Osteoblast (primary cell): ENCODE data around the gene CGNL1. TPM values are rescaled to one million over a fixed set of nuclear protein-coding genes. Genes with fewer than 3 reads are reported as not detected.

Experiments
- DNase-seq: peaks from one replicate; pipeline ENCODE4 v3.0.0; 2011; ENCODE audit warnings: low spot score, mixed read lengths; ENCODE audit not compliant: insufficient read length; ENCODE audit errors: missing footprints
- H2AFZ ChIP-seq: 2 replicates; pipeline ENCODE4 v1.6.0; 2011; ENCODE audit warnings: mild to moderate bottlenecking, low read length
- H3K27ac ChIP-seq: 2 replicates; pipeline ENCODE4 v1.5.1; 2011; ENCODE audit warnings: mild to moderate bottlenecking, low read depth, low read length, moderate library complexity
- H3K27me3 ChIP-seq: 2 replicates; pipeline ENCODE4 v1.6.0; 2012; ENCODE audit warnings: mild to moderate bottlenecking, control low read depth, inconsistent platforms, low read length, moderate library complexity; ENCODE audit not compliant: insufficient read depth
- H3K36me3 ChIP-seq: 2 replicates; pipeline ENCODE4 v1.5.1; 2011; ENCODE audit warnings: mild to moderate bottlenecking, low read length, control low read depth, moderate library complexity; ENCODE audit not compliant: insufficient read depth
- H3K4me1 ChIP-seq: 2 replicates; pipeline ENCODE4 v1.5.1; 2011; ENCODE audit warnings: mild to moderate bottlenecking, low read length, control low read depth, moderate library complexity; ENCODE audit not compliant: insufficient read depth
- H3K4me2 ChIP-seq: 2 replicates; pipeline ENCODE4 v1.6.0; 2011; ENCODE audit warnings: mild to moderate bottlenecking, low read length; ENCODE audit not compliant: insufficient read depth
- H3K4me3 ChIP-seq: fragments of 200-600 bp; sonication (generic); 3 replicates; pipeline ENCODE4 v1.5.1; 2012; ENCODE audit warnings: mild to moderate bottlenecking, low read length, inconsistent platforms; ENCODE audit not compliant: insufficient read depth
- H3K79me2 ChIP-seq: 2 replicates; pipeline ENCODE4 v1.6.0; 2012; ENCODE audit warnings: mild to moderate bottlenecking, low read length, control low read depth, inconsistent platforms; ENCODE audit not compliant: insufficient read depth
- H3K9me3 ChIP-seq: 2 replicates; pipeline ENCODE4 v1.5.1; 2011; ENCODE audit warnings: low read depth, low read length, control low read depth
- H4K20me1 ChIP-seq: 2 replicates; pipeline ENCODE4 v1.6.0; 2012; ENCODE audit warnings: mild to moderate bottlenecking, low read length, control low read depth; ENCODE audit not compliant: insufficient read depth
- CTCF ChIP-seq: IDR thresholded peaks from 2 replicates; pipeline ENCODE4 v1.5.1; 2011; ENCODE audit warnings: mild to moderate bottlenecking, low read depth, low read length, moderate library complexity; ENCODE audit errors: extremely low read depth
- total RNA-seq: library from RNA; depleted of rRNA; stranded (reverse); fragments of >200 nt; gene quantifications from 2 replicates; pipeline ENCODE4 v1.2.3, GENCODE V29; 2012

The CGNL1 gene
- total RNA-seq, 1 donor, result 1.1 TPM

DNA sequence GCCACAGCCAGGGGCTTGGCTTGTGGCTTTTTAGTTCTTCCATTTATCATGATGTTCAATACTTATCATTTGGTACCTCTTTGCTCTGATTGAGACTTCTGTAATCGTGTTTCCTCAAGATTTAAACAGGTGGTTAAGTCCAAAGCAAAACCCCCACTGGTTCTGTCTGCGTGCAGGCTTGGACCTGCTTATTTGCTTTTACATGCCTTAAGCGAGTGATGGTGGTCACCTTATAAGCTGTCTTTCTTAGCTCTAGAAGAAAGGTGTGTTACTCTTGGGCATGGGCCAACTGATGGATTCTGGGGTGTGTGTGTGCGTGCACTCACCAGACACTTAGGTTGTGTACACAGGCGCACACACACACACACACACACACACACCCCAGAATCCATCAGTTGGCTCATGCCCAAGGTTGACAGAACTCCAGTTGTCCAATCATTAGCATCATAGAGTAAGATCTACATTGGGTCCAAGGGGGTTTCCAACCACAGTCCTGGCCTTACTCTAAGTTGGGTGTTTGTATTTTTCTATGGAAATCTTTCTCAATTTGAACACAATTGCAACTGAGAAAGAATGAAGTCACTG lies 216.6 kb downstream of the CGNL1 start:
- Histone ChIP-seq H3K4me1 (peaks cover 3% of the 10 kb centered on the region), H3K4me3 (no peak overlapping the region), H3K4me2 (no peak overlapping the region), H3K36me3 (no peaks in the 10 kb centered on the region), H4K20me1 (no peaks in the 10 kb centered on the region), H3K79me2 (no peaks in the 10 kb centered on the region), H3K9me3 (no peaks in the 10 kb centered on the region), H3K27ac (no peak overlapping the region), H2AFZ (no peak overlapping the region), H3K27me3 (peaks cover 41% of the 10 kb centered on the region)
- no peak for TF ChIP-seq CTCF
- no peak for DNase-seq

DNA sequence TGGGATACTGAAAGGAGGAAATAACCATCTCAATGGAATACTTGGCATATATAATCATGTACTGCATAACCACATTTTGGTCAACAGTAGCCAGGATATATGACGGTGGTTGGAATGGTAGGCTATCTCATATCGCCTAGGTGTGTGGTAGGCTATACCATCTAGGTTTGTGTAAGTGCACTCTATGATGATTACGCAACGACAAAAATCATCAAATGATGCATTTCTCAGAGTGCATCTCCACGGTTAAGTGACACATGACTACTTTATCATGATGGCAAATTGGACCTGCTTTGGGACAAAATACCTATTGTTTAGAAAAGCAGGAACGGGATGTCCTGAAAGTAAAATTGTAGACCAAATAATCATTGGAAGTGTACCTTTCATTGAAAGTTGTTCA lies 218.2 kb downstream of the CGNL1 start:
- H3K27ac ChIP-seq, result no peak overlapping the region
- H2AFZ ChIP-seq, result no peak overlapping the region
- peaks cover 40% of the 10 kb centered on the region for H3K27me3 ChIP-seq
- no peak overlapping the region for H3K4me3 ChIP-seq
- no peak for DNase-seq
- H3K9me3 ChIP-seq, result no peaks in the 10 kb centered on the region
- H3K36me3 ChIP-seq, result no peaks in the 10 kb centered on the region
- no peak for TF ChIP-seq CTCF
- no peak overlapping the region for H3K4me2 ChIP-seq
- H4K20me1 ChIP-seq, result no peaks in the 10 kb centered on the region
- peaks cover 3% of the 10 kb centered on the region for H3K4me1 ChIP-seq
- H3K79me2 ChIP-seq, result no peaks in the 10 kb centered on the region

GRCh38 chr15:57595011-57595866 lies 218.9 kb downstream of the CGNL1 start:
- Histone ChIP-seq H3K27me3 (peaks cover 37% of the 10 kb centered on the region), H3K4me2 (no peak overlapping the region), H3K4me3 (no peak overlapping the region), H3K27ac (no peak overlapping the region), H3K36me3 (no peaks in the 10 kb centered on the region), H2AFZ (no peak overlapping the region), H3K4me1 (peaks cover 3% of the 10 kb centered on the region), H4K20me1 (no peaks in the 10 kb centered on the region), H3K9me3 (no peaks in the 10 kb centered on the region), H3K79me2 (no peaks in the 10 kb centered on the region)
- no peak for TF ChIP-seq CTCF
- peak; percentile 88 for DNase-seq

- TF ChIP-seq CTCF, result no peak
- Histone ChIP-seq H3K4me1 (peaks cover 1% of the 10 kb centered on the region), H3K36me3 (no peaks in the 10 kb centered on the region), H3K79me2 (no peaks in the 10 kb centered on the region), H3K27ac (no peak overlapping the region), H3K4me2 (no peak overlapping the region), H3K9me3 (no peaks in the 10 kb centered on the region), H2AFZ (no peak overlapping the region), H4K20me1 (no peaks in the 10 kb centered on the region), H3K4me3 (no peak overlapping the region), H3K27me3 (peaks cover 34% of the 10 kb centered on the region)
- no peak for DNase-seq
Observed at GRCh38 chr15:57596301-57596855, 220.1 kb downstream of the CGNL1 start.
